Type B pancreatic cell (in vitro differentiated cells): Measurements from ENCODE around the gene CSRP3. TPM values are rescaled to one million over a fixed set of nuclear protein-coding genes. Genes with fewer than 3 reads are reported as not detected.
A peak's percentile ranks its signal among the peaks of the same experiment; 100 is the strongest.

ENCODE experiments used
- DNase-seq: peaks from one replicate; pipeline ENCODE4 v3.0.0; 2021; ENCODE audit warnings: mixed read lengths; ENCODE audit not compliant: unreplicated experiment; ENCODE audit errors: extremely low spot score
- H3K27ac Mint-ChIP-seq: 2 replicates; pipeline ENCODE4 v1.8.0; 2021; ENCODE audit warnings: mild to moderate bottlenecking, mixed read lengths
- H3K27me3 Mint-ChIP-seq: 2 replicates; pipeline ENCODE4 v1.8.0; 2021; ENCODE audit warnings: mixed read lengths
- H3K36me3 Mint-ChIP-seq: 2 replicates; pipeline ENCODE4 v1.8.0; 2021; ENCODE audit warnings: mixed read lengths
- H3K4me1 Mint-ChIP-seq: one replicate; pipeline ENCODE4 v1.8.0; 2021; ENCODE audit warnings: mixed read lengths; ENCODE audit not compliant: unreplicated experiment
- H3K4me3 Mint-ChIP-seq: 2 replicates; pipeline ENCODE4 v1.8.0; 2021; ENCODE audit warnings: mild to moderate bottlenecking, mixed read lengths
- H3K9me3 Mint-ChIP-seq: 2 replicates; pipeline ENCODE4 v1.8.0; 2021; ENCODE audit warnings: mixed read lengths
- CTCF ChIP-seq: fragments of 200-600 bp; sonication (generic); conservative IDR thresholded peaks from 2 replicates; pipeline ENCODE4 v1.5.0; 2021; ENCODE audit warnings: antibody characterized with exemption, mild to moderate bottlenecking
- total RNA-seq: library from RNA; stranded (reverse); gene quantifications from 2 replicates; pipeline ENCODE4 v1.2.1, GENCODE V29; 2021; ENCODE audit warnings: low replicate concordance

The CSRP3 gene
- total RNA-seq, 1 donor from 2014 or later: not detected

- Mint-ChIP-seq H3K4me3 (peak within 1 kb of the TSS; percentile 97), H3K4me1 (peaks cover 14% of the 10 kb centered on the region), H3K27me3 (peaks cover 28% of the 10 kb centered on the region), H3K9me3 (no peaks in the 10 kb centered on the region), H3K27ac (peak within 1 kb of the TSS; percentile 56), H3K36me3 (peaks cover 8% of the 10 kb centered on the region)
- TF ChIP-seq CTCF: no peak
- DNase-seq: peak; percentile 98
These were observed 38.9 kb upstream of the CSRP3 start, which contains the start of gene E2F8 for GRCh38 chr11:19240420-19241259. Gene E2F8 (minus strand): TSS chr11:19240945. CDS start chr11:19240121, 824 bp downstream.

GRCh38 chr11:19239039-19239438 is 37.3 kb upstream of the CSRP3 start:
- H3K36me3 Mint-ChIP-seq: peaks cover 18% of the 10 kb centered on the region
- H3K27ac Mint-ChIP-seq: no peak overlapping the region
- peak overlapping the region; percentile 82 for H3K4me3 Mint-ChIP-seq
- TF ChIP-seq CTCF: no peak
- no peak for DNase-seq
- no peaks in the 10 kb centered on the region for H3K9me3 Mint-ChIP-seq
- peaks cover 14% of the 10 kb centered on the region for H3K4me1 Mint-ChIP-seq
- peaks cover 22% of the 10 kb centered on the region for H3K27me3 Mint-ChIP-seq

- DNase-seq: no peak
- H3K36me3 Mint-ChIP-seq: peaks cover 18% of the 10 kb centered on the region
- H3K27ac Mint-ChIP-seq: no peak overlapping the region
- H3K4me3 Mint-ChIP-seq: no peak overlapping the region
- TF ChIP-seq CTCF: no peak
- H3K9me3 Mint-ChIP-seq: no peaks in the 10 kb centered on the region
- H3K27me3 Mint-ChIP-seq: peaks cover 10% of the 10 kb centered on the region
- peaks cover 14% of the 10 kb centered on the region for H3K4me1 Mint-ChIP-seq
These were observed 36.0 kb upstream of the CSRP3 start for GRCh38 chr11:19237813-19238212.

DNA sequence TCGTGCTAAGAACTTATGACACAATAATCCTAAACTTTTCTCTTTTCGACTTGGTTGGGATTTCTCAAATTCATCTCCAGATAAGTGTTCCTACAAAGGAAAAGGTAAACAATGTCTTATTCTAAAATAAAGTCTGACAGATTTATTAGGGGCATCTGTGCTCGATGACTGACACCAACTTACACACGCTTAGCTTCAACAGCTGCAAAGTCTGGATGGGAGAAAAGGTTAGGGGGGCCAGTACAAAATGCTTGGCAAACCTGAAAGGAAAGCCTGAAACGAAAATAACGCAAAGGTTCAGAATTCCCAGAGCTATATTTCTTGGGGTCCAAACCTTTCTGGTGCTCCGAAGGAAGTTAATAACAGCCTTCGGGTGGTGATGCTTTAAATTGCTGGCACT is 35.6 kb upstream of the CSRP3 start:
- Mint-ChIP-seq H3K36me3 (peaks cover 18% of the 10 kb centered on the region), H3K27me3 (peaks cover 6% of the 10 kb centered on the region), H3K4me1 (peaks cover 10% of the 10 kb centered on the region), H3K27ac (no peak overlapping the region), H3K9me3 (no peaks in the 10 kb centered on the region), H3K4me3 (no peak overlapping the region)
- no peak for DNase-seq
- no peak for TF ChIP-seq CTCF

GRCh38 chr11:19234231-19234817 is 32.5 kb upstream of the CSRP3 start:
- Mint-ChIP-seq H3K27me3 (no peaks in the 10 kb centered on the region), H3K36me3 (peaks cover 37% of the 10 kb centered on the region), H3K4me3 (no peak overlapping the region), H3K9me3 (no peaks in the 10 kb centered on the region), H3K27ac (no peak overlapping the region), H3K4me1 (peaks cover 5% of the 10 kb centered on the region)
- no peak for TF ChIP-seq CTCF
- DNase-seq: no peak
